GM12865 (cell line): ENCODE results near the gene SHROOM1.

Experiments used
- DNase-seq: peaks from one replicate; pipeline ENCODE4 v3.0.0; 2010; ENCODE audit warnings: low read depth
- H3K4me3 ChIP-seq: 2 replicates; pipeline ENCODE4 v1.5.1; 2011; ENCODE audit warnings: mild to moderate bottlenecking, low read depth, low read length, control low read depth
- TF ChIP-seq, protein P1 (sequence below): IDR thresholded peaks from 2 replicates; pipeline ENCODE4 v1.5.1; 2011; ENCODE audit warnings: low read length, control low read depth, low read depth, inconsistent platforms; ENCODE audit not compliant: insufficient read depth; ENCODE audit errors: missing control alignments

Gene SHROOM1

DNA sequence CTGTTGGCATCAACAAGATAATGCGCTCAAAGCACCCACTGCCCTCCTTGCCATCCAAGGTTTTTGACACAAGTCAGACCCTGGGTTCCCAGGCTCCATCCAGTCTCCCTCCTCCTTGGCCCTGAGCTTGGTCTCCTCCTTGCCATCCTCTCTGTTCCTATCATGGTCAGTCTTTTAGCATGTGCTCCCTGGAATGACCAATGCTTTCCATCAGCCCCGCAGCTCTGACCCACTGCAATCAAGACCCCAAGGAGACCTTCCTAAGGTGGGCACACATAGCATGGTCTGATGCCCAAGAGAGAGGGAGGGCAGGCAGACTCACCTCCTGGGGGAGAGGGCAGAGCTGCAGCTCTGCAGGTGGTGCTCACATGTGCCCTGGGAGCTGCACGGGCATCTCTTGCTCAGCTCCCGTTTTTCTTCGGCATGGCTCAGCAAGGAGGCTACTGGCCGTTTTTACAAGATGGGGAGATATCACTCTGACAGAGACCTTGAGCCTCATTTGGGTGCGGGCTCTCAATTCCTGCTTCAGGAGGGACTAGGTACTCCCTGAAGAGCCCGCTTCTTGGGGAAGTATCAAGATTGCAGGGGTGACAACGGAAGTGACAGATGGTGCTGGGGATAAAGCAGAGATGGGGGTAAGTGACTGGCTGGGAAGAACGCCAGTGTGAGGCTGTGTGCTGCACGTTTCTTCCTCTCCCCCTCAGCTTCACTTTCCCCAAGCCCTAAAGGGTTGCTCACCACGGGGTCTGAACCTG, 56.7 kb downstream of the SHROOM1 start:
- TF ChIP-seq, protein P1, sequence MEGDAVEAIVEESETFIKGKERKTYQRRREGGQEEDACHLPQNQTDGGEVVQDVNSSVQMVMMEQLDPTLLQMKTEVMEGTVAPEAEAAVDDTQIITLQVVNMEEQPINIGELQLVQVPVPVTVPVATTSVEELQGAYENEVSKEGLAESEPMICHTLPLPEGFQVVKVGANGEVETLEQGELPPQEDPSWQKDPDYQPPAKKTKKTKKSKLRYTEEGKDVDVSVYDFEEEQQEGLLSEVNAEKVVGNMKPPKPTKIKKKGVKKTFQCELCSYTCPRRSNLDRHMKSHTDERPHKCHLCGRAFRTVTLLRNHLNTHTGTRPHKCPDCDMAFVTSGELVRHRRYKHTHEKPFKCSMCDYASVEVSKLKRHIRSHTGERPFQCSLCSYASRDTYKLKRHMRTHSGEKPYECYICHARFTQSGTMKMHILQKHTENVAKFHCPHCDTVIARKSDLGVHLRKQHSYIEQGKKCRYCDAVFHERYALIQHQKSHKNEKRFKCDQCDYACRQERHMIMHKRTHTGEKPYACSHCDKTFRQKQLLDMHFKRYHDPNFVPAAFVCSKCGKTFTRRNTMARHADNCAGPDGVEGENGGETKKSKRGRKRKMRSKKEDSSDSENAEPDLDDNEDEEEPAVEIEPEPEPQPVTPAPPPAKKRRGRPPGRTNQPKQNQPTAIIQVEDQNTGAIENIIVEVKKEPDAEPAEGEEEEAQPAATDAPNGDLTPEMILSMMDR: no peak
- no peak for DNase-seq
- H3K4me3 ChIP-seq: no peak overlapping the region

DNA sequence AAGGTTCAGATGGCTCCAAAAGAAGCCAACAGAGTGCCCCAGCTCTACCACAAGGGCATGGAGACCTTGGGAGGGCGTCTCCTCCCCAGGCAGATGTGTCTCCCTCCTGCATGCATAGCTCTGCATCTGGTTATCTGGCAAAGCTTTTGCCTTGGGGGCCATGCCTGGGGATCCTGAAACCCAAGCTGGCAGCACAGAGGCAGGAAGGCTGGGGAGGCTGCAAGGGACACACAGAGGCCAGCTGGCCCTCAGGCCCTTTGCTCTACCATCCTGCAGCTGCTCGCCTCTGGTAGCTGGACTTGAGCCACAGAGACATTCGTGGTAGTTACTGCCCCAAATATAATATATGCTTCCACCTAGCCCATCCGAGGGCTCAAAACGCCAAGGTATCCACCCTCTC, 57.3 kb downstream of the SHROOM1 start:
- TF ChIP-seq, protein P1: no peak
- no peak for DNase-seq

DNA sequence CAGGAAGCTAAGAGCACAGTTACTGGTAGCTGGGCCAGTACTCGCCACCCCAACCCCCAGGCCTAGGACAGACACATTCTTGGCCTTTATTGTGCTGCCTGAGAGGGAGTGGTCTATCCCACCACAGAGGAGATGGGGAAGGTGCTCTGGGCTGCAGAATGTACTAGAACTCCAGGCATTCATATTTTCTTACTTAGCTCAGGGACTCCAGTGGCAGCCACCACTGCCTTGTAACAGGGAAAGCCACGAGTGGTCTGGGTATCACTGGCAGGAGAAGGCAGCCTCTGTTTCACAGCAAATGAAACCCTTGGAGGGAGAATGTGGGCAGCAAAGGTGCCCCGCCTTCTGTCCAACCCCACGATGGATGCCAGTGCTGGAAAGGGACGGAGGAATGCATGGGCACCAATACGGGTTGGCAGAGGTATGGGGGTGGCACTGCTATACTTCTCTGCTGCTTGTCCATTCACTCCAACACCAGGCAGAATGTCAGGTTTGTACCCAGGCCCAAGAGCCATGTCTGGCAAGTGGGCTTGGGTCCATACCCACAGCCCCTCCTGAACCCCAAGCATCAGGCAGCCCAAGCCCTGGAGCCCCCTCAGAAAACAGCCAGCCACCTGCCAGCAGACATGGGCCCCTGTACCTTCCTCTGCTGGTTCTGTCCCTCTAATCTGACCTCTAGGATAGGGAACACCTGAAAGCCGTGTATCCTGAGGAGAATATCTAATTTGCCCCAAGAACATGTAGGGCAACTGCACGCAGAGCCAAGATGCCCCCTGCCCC, 58.0 kb downstream of the SHROOM1 start:
- DNase-seq: no peak
- TF ChIP-seq, protein P1: no peak

More for the DNA sequence above, 57.3 kb downstream of the SHROOM1 start:
- no peak overlapping the region for H3K4me3 ChIP-seq

More for the DNA sequence above, 58.0 kb downstream of the SHROOM1 start:
- H3K4me3 ChIP-seq: no peak overlapping the region
